ENCODE data around the gene APOB.
A peak's percentile ranks its signal among the peaks of the same experiment; 100 is the strongest.

APOB gene

GRCh38 chr2:20972792-20973565 lies 70.9 kb downstream of the APOB start:
- no peak for DNase-seq

- no peak for DNase-seq
Observed at GRCh38 chr2:20972110-20972509, 71.8 kb downstream of the APOB start.

- DNase-seq = no peak
Observed at GRCh38 chr2:20970068-20970467, 73.8 kb downstream of the APOB start.

GRCh38 chr2:20966061-20966595 lies 77.7 kb downstream of the APOB start:
- no peak for DNase-seq

- DNase-seq = no peak
Observed at GRCh38 chr2:20965221-20965620, 78.7 kb downstream of the APOB start.

GRCh38 chr2:20963867-20964266 lies 80.0 kb downstream of the APOB start:
- no peak for DNase-seq

- peak; percentile 18 to 55 (median 52) for DNase-seq
Observed at GRCh38 chr2:20962939-20963557, 80.8 kb downstream of the APOB start.

GRCh38 chr2:20961858-20962257 lies 82.0 kb downstream of the APOB start:
- no peak for DNase-seq

- no peak for DNase-seq
Observed at GRCh38 chr2:20960003-20960402, 83.9 kb downstream of the APOB start.

GRCh38 chr2:20959252-20959651 lies 84.6 kb downstream of the APOB start:
- no peak for DNase-seq

GRCh38 chr2:20957788-20958525 lies 85.9 kb downstream of the APOB start:
- DNase-seq = no peak

GRCh38 chr2:20955277-20956026 lies 88.4 kb downstream of the APOB start:
- no peak for DNase-seq

GRCh38 chr2:20953146-20953824 lies 90.6 kb downstream of the APOB start:
- DNase-seq = no peak

Data from T-helper 2 cell (primary cell).